Activated CD4-positive, alpha-beta T cell treated with anti-CD3 and anti-CD28 coated beads, Interleukin-2, Interleukin-6, amounts not matched to agents 100 ng/mL and 50 ng/mL, durations not matched to agents 16 hours and 8 hours (primary cell): ENCODE results near the gene RXRB.

Source experiments
- DNase-seq: peaks from one replicate; pipeline ENCODE4 v3.0.0-alpha.2; 2020

The RXRB gene

DNA sequence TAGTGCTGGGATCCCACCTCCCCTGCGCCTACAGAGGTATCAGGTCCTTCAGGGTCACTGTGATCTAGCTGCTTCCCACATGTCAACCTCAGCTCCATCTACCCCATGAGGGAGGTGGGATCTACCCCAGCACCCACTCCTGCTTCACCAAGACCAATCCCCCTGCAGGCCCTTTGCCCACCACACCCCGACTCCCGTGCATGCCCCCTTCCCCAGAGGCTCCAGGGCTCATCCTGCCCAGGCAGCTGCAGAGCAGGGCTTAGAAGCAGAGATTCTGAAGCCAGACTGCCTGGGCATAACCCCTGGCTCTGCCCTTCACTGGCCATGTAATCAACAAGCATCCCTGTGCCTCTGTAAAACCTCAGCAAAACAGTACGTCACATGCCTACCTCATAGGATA, 25.7 kb downstream of the RXRB start:
- no peak for DNase-seq

DNA sequence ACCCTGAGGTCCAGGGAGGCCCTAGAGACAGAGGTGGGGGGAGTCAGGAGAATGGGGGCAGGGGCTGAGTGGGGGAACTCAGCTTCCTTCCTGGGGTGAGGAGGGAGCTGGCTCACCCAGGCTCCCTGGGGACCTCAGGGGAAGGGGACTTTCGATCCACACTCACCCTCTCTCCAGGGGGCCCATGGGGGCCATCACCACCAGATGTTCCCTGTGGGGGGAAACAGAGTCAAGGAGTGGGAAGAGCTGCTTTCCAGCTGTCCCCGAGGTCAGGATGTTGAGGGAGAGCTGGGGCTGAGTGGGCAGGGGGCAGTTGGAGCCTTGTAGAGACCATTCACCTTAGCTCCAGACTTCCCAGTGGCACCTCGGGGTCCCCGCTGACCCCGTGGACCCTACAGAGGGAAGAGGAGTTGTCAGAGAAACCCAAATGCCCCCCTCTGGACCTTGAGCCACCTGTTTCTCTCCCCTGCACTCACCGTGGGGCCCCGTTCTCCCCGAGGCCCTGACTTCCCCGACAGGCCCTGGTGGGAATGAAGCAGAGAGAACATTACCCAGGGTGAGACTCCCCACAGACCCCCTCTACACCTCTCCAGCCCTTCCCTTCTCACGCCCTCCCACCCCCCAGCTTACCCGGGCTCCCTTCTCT, 26.8 kb downstream of the RXRB start:
- no peak for DNase-seq

DNA sequence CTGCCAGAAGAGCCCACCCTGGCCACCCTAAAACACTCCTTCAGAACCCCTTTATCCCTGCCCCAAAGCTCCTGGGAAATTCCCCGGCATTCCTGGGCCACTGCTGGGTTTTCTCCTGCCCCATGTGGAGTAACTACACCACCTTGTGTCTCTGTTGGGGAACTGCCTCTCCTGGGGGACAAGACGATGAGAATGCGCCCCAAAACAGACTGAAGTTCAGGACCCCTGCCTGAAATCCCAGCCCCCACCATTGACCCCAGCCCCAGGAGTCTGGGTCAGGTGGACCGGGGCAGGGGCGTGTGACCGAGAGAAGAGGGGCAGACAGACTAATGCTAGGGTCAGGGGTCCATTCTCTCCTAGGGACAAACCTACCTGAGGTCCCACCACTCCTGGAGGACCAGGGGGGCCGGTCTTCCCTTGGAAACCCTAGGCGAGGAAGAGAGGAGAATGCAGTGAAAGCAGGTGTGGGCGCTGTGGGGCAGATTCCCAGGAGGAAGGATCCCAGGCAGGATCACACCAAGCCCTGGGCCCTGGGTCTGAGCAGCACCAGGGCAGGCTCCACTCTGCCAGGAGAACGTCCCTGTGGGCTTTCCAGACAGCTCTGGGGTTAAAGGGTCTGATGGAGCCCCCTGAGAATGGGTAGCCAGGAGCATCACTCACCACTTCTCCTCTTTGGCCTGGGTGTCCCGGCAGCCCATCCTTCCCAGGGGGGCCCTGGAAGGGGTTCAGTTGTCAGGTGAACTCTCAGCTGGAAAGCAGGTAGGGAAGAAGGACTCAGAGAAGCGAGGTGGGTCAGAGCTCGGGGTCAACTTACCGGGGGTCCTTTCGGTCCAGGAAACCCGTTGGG, 27.6 kb downstream of the RXRB start:
- peak; percentile 23 for DNase-seq

DNA sequence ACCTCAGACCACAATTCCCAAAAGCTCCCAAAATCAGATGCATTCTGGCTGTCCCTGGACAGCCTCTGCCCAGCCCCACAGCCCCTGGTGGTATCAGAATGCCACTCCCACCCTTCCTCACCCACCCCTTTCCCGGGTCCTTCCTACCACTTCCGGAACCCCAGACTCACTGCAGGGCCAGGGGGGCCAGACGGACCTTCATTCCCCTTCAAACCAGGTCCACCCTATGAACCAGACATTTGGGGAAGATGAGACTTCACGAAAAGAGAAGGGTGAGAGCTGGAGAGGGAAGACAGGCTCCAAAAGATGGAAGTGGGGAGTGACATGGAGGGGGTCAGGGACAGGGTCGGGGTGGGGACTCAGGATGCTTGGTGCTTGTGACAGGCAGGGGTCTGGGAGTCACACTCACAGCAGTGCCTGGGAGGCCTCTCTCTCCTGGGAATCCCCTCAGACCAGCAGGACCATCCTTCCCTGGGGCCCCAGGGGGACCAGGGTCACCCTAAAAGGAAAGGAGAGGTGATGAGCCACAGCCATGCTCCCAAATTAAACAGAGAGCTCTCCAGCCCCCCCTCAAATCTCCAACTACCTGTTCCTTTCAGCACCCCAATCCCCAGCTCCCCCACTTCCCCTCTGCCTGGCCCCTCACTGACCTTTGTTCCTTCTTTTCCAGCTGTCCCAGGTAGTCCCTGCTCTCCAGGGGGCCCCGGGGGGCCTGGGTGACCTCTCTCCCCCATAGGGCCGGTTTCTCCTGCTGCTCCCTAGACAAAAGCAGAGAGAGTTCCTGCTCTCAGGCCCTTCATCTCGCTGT, 28.4 kb downstream of the RXRB start:
- DNase-seq: no peak

DNA sequence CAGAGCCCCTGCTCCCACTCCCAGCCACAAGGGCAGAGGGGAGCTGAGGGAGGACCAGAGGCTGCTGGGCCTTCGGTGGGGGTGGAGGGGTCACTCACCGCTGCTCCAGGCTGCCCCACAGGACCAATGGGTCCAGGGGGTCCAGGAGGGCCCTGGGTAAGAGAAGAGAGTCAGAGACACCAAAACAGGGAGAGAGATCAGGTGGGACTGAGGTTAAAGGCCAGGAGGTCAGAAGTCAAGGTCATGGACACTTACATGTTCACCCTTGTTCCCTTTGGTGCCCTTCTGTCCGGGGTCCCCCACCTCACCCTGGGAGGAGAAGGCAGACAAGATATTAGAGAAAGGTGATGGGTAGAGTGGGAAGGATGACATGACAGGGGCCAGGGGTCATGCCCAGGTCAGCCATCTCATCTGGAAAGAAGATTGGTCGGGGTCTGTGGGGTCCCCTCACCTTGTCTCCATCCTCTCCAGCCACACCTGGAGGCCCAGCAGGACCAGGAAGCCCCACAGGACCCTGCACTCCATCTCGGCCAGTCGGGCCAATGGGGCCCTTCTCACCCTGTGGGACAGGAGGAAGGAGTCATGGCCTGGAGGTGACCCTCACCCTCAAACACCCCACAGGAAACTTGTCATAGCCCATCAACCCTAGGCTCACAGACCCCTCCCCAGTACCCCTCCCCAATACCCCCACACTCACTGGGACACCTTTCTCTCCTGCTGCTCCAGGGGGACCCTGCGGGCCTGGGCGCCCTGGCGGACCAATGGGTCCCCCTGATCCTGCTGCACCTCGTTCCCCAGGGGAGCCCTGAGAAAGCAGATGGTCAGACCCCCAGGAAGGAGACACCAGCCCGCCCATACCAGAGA, 29.2 kb downstream of the RXRB start:
- no peak for DNase-seq

DNA sequence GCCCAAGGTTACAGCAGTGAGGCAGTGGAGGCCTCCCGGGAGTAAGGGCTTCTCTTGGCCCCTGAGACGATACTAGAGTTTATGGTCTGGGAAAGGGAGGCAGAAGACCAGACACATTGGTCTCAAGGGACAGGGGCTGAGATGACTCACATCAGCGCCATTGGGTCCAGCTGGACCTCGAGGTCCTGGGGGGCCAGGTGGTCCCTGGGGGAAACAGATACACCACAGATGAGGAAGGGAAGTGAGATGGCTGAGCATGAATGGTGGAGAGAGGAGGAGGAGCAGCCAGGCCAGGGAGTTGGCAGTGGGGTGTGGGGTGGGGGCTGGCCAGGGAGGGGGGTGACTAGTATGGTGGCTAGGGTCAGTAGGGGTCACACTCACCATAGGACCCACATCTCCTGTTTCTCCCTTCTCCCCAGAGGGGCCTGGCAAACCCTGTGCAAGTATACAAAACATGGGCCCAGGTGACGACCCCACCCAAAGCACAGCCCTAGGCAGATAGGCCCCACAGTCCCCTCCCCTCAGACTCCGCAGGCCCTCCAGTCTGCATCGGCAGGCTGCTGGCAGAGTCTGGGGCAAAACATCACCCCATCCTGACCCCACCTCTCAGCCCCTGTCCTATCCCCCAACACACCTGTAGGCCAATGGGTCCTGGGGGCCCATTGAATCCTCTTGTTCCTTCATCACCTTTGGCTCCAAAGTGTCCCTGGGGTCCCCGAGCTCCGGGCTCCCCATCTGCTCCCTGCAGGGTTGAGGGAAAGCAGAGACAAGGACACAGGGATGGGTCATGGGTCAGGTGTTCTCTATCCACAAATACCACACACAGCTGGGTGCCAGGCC, 30.1 kb downstream of the RXRB start:
- DNase-seq: no peak

DNA sequence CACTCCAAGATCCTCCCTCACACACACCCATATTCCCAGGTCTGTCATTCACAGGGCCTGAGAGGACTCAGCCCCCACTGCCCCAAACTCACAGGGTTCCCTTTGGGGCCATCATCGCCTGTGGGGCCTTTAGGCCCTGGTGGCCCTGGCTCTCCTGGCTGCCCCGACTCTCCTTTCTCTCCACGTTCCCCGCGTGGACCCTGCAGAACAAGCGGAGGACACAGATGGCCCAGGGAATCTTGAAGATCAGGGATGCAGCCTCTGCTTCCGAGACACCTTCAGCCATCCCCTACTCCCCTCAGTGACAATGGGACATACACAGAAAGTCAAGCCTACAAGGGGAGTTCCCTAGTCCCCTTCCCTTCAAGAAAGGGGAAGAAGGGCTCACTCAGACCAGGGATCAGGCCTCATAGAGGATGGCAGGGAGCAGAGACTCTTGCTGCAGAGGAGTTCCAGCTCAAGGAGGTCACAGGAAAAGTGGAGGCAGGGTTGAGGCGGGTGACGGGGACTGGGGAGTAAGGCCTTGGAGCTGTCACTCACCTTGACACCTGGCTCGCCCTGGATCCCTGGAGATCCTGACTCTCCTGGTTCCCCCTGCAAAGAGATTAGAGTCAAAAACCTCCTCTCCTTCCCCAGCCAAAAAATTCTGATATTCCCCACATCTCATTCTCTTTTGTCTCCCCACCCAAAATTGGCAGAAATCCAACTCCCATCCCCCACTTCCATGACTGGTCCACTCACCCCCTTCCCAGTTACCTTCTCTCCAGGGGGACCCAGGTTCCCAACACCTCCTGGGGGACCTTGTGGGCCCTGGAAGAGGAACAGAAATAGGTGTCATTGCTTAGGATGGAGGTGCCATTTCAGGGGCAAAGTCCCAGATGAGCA, 30.9 kb downstream of the RXRB start:
- DNase-seq: no peak

DNA sequence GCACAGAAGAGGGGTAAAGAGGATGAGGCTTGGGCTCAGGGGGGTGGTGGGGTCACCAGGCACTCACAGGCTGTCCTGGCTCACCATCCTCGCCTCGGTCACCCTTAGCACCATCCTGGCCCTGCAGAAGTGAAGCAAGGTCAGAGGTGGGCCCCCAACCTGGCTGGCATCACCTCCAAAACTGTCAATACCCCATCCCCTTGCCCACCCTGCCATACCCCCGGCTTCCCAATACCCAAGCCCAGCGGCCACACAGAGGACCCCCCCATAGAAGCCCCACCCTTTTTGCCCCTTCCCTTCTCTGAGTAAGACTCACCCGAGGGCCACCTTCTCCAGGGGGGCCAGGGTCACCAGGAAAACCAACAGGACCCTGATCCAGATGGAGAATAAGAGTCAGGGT, 31.8 kb downstream of the RXRB start:
- no peak for DNase-seq

DNA sequence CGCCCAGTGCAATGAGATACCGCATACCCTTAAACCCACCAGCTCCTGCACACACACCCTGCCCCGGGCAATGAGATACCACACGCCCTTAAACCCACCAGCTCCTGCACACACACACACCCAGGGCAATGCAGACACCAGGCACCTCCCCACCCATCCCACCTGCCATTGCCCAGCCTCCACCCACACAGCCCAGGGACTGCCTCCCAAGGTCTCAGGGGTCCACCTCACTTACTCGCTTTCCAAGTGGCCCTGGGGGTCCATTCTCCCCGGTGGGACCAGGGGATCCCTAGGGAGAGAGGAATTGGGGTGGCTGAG, 32.2 kb downstream of the RXRB start:
- DNase-seq: no peak

DNA sequence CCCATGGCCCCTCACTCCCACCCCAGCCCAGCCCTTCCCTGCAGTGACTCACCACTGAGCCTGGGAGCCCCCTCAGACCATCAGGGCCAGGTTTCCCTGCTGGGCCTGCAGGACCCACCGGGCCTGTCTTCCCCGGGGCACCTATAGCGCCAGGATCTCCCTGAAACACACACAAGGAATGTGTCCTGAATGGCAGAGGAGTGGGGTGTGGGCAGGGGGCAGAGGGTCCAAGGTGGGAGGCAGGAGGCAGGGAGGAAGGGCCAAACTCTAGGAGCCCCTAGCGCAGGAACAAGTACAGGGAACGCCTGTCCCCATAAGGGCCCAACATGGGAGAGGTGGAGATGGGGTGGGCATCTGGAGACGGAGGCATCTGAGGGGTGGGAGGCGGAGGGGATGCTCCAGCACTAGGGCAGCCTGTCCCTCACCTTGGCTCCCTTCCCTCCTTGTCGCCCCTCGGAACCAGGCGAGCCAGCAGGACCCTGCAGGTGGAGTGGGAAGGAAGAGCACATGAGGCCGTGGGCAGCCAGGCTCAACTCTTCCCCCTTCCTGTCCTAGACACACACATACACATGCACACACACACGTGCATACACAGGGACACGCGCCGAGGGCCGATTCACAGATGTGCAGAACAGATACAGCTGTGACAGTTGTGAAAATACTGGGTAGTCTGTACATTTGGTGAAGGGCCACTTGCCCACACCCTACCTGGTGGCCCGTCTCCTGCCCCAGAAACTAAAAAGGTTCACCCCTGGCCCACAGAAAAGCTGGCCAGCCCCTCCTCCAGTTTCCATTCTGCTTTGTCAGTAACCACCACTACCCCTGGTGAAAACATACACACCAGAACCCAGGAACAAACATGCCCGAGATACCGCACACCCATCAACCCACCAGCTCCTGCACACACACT, 32.8 kb downstream of the RXRB start:
- DNase-seq: no peak

DNA sequence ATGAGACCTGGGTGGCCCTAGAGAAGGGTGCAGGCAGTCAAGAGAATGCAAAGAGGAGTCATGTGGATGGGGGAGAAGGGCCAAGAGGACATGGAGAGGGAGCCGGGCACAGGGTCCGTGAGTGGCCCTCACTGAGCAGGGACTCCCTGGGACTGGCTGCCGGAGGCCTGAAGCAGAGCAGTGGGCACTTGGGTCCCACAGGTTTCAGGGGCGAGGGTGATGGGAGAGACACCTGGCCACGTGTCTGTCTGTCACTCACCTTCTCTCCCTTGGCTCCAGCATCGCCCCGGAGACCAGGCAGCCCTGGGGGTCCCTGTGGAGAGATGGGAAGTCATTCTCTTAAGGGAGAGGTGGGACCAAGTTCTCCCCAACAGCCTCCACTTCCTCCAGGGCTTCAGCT, 33.7 kb downstream of the RXRB start:
- DNase-seq: no peak

DNA sequence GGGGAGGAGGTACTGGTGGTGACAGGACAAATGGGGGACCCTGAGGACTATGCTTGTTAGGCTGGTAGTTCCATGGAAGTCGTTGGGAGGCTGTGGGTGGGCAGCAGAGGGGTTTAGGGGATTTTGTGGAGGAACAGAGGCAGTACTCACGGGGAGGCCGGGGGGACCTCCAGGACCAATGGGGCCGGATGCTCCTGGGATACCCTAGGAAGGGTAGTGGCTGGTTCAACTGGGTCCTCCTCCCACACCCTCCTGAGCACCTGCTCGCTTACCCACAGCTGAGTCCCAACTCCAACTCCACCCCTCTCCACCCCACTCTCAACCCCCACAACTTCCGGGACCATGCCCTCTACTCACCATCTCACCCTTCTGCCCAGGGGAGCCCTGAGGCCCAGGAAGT, 34.1 kb downstream of the RXRB start:
- no peak for DNase-seq

DNA sequence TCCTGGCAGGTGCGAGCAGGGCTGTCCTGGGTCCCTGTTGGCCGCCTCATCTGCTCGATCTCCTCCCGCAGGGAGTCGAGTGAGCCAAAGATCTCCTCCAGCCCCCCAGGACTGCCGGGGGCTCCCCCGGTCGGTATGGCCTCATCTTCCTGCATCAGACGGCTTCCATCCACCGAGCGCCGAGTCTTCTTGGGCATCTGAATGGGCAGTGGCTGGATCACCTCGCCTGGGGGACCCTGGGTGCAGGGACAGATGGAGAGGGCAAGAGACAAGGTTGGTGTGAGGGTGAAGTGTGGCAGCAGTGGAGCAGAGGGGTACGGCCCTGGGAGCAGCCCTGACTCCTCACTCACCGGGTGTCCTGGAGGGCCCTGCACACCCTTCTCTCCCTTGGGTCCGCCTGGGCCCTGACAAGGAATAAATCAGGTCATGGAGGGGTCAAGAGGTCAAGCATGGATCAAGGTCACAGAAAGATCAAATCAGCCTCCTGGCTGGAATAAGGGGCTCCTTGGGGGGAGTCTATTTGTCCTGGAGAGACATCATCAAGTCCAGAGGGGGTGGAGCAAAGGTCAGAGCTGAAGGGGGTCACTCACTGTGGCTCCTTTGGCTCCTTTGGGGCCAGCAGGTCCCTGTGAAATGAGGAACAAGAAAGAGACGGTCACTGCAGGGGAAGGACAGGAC, 34.7 kb downstream of the RXRB start:
- DNase-seq: no peak

DNA sequence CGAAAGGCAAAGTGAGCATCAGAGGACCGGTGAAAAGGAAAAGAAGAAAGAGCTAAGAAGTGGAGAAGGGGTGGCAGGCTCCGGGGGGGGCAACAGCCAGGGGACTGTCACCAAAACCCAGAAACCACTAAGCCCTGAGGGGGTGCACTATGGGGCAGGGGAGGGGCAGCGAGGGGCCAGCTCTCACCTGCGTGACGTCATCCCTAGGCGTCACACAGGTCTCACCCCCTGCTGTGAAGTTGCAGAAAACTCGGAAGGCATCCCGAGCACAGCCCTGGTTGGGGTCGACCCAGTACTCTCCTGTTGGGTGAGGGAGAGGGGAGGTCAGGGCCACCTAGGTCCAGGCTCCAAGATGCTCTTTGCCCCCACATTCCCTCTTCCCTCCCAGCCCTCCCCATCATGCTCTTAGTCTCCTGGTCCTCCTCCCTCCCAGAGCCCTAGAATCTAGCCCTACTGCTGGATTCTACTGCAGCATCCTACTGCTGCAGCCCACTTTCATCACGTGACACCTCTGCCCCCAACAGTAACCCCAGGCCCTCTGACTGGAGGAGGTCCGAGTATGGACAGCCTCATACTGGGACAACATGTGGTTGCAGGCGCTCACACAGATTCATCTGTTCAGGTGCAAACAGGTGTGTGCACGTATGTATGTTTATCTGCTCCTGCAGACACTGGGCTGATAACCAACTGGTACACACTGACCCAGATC, 35.6 kb downstream of the RXRB start:
- no peak for DNase-seq

DNA sequence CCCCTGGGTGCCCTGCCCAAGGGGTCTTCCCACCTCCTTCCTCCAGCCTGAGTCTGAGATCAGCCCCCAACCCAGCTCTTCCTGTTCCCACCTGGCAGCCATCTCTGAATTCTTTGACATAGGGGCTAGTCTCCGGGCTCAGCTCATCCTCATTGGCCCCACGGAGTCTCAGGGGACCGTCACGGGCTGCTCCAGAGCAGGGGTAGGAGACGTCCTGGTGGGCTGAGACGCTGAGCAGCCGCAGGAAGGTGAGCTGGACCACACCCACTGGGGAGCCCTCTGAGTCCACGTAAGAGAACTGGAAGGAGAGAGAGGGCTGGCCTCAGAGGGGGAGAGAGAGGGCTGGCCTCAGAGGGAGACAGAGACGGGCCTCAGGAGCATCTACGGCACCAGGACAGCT, 36.3 kb downstream of the RXRB start:
- DNase-seq: no peak

DNA sequence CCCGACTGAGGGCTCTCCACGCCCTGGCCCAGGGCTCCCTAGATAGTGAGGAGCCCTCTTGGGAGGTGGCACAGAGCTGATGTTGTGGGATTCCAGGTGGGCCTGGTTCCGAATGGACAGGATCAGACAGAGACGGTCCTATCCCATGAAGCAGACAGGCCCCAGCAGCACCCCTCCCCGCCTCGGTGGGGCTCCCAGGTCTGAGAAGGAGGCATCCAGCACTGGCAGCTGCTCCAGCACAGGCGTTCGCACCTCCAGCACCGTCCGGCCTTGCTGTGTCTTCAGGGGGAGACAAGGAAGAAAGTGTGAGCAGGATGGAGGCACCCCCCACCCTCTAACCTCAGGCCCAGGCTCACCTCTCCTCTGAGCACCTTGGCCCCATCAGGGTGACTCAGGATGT, 36.9 kb downstream of the RXRB start:
- DNase-seq: no peak

DNA sequence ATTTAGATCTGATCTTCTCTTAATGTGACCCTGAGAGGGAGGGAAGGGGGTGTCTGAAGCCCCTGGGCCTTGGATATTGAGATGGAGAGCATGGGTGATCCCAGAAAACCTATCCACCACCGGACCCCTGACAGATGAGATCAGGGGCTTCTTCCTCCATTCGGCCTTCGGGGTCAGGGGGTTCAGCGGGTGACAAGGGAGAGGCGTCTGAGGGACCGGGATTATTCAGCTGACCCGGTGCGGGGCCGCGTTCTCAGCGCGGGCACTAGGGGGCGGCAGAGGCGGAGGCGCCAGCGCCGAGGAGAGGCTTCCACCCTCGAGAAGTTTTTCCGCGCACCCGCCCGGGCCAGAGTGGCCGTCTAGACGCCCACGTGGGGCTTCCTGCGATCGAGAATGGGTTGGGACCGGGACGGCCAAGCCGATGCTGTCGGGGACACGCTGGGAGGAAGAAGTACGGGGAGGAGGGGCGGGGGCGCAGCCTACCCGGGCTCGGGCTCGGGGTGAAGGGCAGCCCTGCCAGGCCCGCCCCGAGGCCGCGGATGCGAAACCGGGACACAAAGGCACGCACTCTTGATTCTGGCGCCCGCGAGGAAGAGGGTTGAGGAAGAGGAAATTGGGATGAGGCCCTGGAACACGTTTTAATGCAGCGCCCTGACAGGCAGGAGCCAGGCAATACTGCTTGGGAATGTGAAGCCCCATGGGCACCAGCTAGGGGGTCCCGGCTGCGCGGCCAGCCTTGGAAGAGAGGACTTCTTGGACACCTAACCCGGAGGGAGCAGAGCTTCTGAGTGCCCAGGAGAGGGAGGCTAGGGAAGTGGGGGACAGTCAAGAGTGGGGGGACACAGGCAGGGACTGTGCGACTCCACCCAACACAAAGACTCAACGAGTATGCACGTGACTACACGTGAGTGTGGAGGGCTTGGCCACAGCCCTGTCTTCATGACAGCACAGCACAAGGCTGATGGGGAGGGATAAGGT, 38.8 kb downstream of the RXRB start:
- DNase-seq: peak; percentile 90
